ENCODE data around the gene IL17D.

IL17D gene

DNA sequence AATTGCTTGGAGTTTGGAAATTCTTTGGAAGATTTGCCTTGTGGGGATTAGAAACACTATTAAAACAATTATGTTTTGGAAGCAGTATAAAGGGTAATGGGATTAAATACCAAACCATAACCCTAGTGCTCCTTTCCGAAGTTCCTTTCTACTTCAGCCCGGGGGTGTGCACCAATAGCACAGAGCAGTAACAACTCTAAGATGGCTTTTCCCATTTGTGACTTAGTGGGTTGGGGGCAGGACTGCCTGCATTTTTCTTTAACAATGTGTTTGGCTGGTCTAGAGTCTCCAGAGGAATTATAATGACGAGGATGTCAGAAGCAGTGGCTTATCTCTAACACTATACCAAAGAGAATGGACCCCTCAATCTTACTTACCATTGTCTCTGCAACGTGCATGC lies 11.9 kb upstream of the IL17D start:
- DNase-seq (ENCODE audit: low read depth in 3 of 3) = no peak

DNA sequence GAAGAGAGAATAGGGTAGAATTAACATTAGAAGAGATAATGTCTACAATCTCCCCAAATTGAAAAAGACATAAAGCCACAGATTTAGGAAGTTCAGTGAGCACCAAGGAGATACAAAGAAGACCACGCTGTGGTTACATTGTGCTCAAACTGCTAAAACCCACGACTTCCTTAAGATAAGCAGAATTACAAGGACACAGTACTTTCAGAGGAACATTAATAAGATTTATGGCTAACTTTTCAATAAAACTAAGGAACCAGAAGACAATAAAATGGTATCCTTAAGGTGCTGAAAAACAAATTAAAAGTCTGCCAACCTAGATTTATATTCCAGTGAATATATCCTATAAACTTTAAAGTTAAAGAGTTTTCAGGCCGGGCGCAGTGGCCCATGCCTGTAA lies 7.4 kb upstream of the IL17D start:
- no peak for DNase-seq (ENCODE audit: low read depth in 3 of 3)

- DNase-seq (ENCODE audit: low read depth in 3 of 3) = no peak
These were observed 3.8 kb upstream of the IL17D start for GRCh38 chr13:20699715-20700114.

DNA sequence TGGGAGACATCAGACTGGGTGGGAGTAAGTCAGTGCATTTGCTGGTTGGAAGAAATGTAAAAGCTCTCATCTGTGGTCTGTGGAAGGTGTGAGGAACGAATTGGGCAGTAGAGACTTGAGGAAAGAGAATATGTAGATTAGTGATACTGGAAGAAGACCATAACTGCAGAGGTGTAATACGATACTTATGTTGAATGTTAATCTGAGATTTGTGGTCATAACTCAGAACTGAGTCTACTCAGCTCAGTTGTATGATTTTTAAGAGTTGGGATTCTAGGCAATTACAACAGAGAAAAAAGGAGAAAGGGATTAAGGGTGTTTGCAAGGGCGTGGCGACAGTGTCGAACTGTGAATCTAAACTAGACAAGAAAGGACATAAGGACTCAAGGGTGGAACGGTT lies 3.2 kb upstream of the IL17D start:
- DNase-seq (ENCODE audit: low read depth in 3 of 3) = no peak

GRCh38 chr13:20701461-20701860 lies 2.0 kb upstream of the IL17D start:
- DNase-seq (ENCODE audit: low read depth in 3 of 3) = no peak

- DNase-seq (ENCODE audit: low read depth in 3 of 3) = no peak
These were observed 977 bp upstream of the IL17D start for GRCh38 chr13:20702530-20702914.

- peak; percentile 33 to 70 (median 58) for DNase-seq (ENCODE audit: low read depth in 3 of 3)
These were observed 420 bp downstream of the IL17D start for GRCh38 chr13:20703780-20704458.

- no peak for DNase-seq (ENCODE audit: low read depth in 3 of 3)
These were observed 1.1 kb downstream of the IL17D start for GRCh38 chr13:20704459-20705069.

DNA sequence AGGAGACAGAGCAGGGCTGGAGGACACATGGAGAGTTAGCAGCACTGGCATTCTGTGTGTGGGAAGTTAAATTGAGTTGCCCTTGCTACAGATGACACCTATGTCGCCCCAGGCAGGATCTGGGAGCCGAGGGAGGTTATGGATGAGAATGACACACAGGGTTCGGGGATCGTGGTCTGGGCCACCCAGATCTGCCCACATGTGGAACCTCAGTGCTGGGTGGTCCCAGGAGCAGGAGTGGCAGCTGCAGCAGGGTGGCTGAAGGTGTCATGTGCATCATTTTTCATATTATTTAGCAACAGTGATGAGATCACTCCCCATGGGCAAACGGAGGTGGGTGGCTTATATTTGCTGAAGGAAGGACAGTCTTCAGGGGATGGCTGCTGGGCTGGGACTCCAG lies 3.2 kb downstream of the IL17D start:
- no peak for DNase-seq (ENCODE audit: low read depth in 3 of 3)

DNA sequence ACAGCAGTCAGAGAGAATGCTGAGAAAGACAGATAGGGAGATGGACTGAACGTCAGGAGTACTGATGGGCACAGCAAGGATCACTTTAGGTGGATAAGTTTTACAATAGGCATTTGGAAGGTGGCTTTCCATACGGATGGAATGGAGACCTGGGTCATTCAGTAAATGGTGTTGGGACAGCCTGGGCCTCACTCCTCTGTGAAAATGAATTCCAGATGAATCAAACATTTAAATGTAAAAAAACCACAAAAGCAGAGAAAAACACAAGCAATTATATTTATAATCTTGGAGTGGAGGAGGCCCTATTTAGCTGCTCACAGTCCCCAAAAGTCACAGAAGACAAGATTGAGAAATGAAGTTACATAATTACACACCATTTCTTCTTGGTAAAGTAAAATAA lies 4.7 kb downstream of the IL17D start:
- DNase-seq (ENCODE audit: low read depth in 3 of 3) = no peak

GRCh38 chr13:20709369-20709768 lies 5.9 kb downstream of the IL17D start:
- no peak for DNase-seq (ENCODE audit: low read depth in 3 of 3)

DNA sequence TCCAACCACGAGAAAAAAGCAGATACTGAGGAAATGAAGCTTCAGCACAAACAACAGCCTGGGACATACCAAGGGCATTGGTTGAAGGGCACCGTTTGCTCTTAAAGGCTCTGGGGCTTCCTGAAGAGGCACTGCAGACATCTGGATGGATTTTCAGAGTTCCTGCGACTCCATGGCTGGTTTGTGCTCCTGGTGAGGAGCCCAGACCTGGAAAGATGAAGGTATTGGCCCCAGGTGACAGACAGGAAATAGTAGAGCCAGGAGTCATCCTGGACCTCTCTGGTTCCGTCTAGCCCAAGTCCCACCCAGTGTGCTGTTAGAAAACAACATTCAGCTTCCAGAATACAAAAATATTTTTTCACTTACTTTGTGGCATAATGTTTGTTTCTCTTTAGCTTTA lies 6.3 kb downstream of the IL17D start:
- DNase-seq (ENCODE audit: low read depth in 3 of 3) = no peak

- DNase-seq (ENCODE audit: low read depth in 3 of 3) = no peak
These were observed 8.0 kb downstream of the IL17D start for GRCh38 chr13:20711301-20712044.

GRCh38 chr13:20713014-20713376 lies 9.5 kb downstream of the IL17D start:
- DNase-seq (ENCODE audit: low read depth in 3 of 3) = no peak

DNA sequence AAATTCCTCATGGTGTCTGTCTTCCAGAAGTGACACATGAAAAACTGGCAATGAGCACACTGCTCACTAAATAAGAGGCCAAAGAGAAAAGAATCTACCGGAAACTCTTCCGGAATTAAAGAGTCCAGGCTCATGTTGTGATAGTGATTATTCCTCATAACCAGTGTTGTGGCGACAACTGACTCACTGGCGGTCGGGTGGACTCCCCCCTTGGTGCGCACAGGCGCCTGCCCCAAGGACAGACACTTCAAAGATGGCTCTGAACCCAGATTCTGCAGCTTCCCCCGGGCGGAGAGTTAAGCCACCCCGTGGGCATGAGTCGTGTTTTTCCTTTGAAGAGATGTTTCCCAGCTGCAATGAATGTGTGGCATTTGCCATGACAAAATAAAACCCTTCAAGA lies 10.3 kb downstream of the IL17D start:
- DNase-seq (ENCODE audit: low read depth in 3 of 3) = no peak

DNA sequence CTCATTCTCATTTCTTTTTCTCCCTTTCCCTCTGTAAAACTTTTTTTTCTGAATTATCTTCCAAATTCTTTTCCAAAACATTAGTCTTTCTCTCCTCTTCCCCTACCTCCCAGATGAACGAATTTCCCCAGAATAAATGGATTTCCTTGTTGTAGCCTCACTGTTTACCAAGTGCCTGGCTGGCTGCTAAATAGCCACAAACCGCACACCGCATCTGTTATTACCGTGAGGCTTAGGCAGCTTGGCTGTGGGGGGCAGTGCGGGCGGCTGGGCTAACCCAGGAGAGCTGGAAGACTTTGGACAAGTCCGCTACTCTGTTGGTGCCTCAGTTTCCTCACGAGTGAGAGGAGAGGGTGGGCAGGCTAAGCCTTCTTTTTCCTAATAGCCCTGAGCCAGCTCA lies 10.7 kb downstream of the IL17D start:
- no peak for DNase-seq (ENCODE audit: low read depth in 3 of 3)

GRCh38 chr13:20714563-20715329 lies 11.2 kb downstream of the IL17D start:
- no peak for DNase-seq (ENCODE audit: low read depth in 3 of 3)

DNA sequence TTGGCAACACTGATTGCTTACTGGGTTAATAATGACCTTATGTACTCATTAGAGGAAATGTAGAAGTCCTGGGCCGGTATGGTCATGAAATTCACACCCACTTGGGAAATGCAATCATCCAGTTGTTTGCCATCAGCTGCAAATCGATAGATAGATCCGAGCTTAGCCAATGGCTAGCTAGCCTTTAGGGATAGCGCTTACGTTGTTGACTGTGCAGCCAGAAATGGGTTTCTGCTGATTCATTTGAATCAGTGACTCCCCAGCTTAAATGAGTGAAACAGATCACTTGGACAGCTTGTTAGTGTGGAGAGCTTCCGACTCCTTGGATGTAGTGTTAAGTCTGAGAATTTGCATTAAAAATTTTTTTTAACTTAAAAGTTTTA lies 11.8 kb downstream of the IL17D start:
- no peak for DNase-seq (ENCODE audit: low read depth in 3 of 3)

DNA sequence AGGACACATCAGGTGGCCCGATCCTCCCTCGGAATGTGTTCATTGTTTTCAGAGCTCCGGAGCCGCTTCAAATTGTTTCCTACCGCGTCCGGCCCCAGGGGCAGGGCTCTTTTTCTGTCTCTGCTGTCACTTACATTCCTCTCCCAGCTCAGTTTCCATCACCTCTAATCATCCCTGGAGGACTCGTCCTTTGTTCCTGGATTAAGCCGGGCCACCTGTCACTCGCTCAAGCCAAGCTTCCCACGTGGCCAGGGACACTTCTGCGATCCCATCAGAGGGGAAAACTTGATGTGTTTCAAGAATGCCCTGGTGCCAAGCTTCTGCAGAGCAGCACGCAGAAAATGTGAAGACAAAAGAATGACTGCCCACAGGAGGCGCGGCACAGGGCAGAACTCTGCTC lies 13.5 kb downstream of the IL17D start:
- DNase-seq (ENCODE audit: low read depth in 3 of 3) = no peak

DNA sequence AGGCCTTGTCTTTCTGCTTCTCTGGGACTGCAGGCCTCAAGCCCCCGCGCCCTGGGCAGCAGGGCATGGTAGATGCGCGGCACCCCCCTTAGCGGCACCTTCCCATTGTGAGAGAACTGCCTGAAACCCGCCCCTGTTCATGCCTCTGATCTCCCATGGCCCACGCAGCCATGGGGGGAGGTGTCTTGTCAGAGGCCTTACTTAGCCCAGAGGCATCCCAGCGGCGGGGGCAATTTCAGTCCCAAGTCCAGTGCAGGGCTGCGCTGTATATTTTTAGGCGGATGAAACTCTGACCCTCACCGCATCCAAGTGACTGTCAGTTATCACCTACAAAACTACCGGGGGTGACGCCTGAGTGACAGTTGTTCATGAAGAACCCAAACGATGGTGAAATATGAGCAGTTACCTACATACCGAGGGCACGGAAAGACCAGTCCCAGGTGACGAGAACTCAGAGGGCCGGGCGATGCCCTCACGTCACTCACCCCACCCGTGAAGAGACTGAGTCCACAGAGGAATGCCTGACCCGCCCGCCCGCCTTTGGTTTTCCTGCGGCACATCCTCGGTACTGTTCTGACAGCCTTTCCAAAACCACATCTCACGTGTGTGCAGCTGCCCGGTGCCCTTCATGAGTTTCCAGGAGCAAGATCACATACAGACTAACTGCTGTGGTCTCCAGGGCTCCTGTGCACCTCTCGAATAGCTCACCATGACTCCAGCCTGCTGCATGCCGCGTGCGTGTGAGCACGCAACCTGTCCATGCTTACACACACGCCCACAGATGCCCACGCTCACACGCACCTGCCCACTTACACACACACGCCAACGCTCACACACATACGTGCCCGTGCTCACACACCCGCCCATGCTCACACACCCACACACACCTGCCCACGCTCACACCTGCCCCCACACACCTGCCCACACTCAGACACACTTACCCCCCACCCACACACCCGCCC lies 14.4 kb downstream of the IL17D start:
- DNase-seq (ENCODE audit: low read depth in 3 of 3) = no peak

GRCh38 chr13:20718958-20719566 lies 15.6 kb downstream of the IL17D start:
- no peak for DNase-seq (ENCODE audit: low read depth in 3 of 3)
